A673 (cell line): Measurements from ENCODE around the gene SEPSECS. TPM values are rescaled to one million over a fixed set of nuclear protein-coding genes. Genes with fewer than 3 reads are reported as not detected.

Experiments used
- BruUV-seq: library from RNA; stranded (reverse); fragments of 400-500 nt; replicated peaks from 2 replicates; lab custom pipeline; 2021; lab: Mats Ljungman, UMichigan
- CTCF ChIA-PET: fragments of 300-600 bp; sonication (Branson Sonifier 250); formaldehyde crosslinking; loops from one replicate; lab custom pipeline; 2022; ENCODE audit warnings: antibody characterized with exemption; lab: Charles Lee
- POLR2A ChIA-PET: fragments of 300-600 bp; sonication (Branson Sonifier 250); formaldehyde crosslinking; loops from one replicate; lab custom pipeline; 2022; ENCODE audit warnings: antibody characterized with exemption; ENCODE audit not compliant: low non-redundant PET; lab: Charles Lee
- DNase-seq: peaks from one replicate; pipeline ENCODE4 v3.0.0-alpha.2; 2015; ENCODE audit warnings: low spot score
- H3K27ac ChIP-seq: fragments of 200-600 bp; sonication (generic); 2 replicates; pipeline ENCODE4 v1.5.1; 2016; ENCODE audit warnings: mixed run types, low read depth, mild to moderate bottlenecking, mixed read lengths, antibody characterized with exemption, low read length; ENCODE audit not compliant: poor library complexity, severe bottlenecking
- H3K27me3 ChIP-seq: fragments of 200-600 bp; sonication (generic); replicated peaks from 2 replicates; pipeline ENCODE4 v1.6.1; 2017; ENCODE audit warnings: mixed run types, low read depth, mild to moderate bottlenecking, mixed read lengths, antibody characterized with exemption, low read length; ENCODE audit not compliant: insufficient read depth, poor library complexity
- H3K36me3 ChIP-seq: fragments of 200-600 bp; sonication (generic); 2 replicates; pipeline ENCODE4 v1.6.1; 2016; ENCODE audit warnings: mixed run types, mild to moderate bottlenecking, mixed read lengths, antibody characterized with exemption, low read length; ENCODE audit not compliant: insufficient read depth, poor library complexity, severe bottlenecking
- H3K4me1 ChIP-seq: fragments of 200-600 bp; sonication (generic); 2 replicates; pipeline ENCODE4 v1.6.1; 2017; ENCODE audit warnings: mixed run types, mild to moderate bottlenecking, mixed read lengths, antibody characterized with exemption, low read length; ENCODE audit not compliant: insufficient read depth, poor library complexity, severe bottlenecking
- H3K4me3 ChIP-seq: fragments of 200-600 bp; sonication (generic); 2 replicates; pipeline ENCODE4 v1.5.1; 2016; ENCODE audit warnings: low read depth, mixed run types, mild to moderate bottlenecking, mixed read lengths, low read length; ENCODE audit not compliant: poor library complexity, severe bottlenecking
- H3K9me3 ChIP-seq: fragments of 200-600 bp; sonication (generic); 2 replicates; pipeline ENCODE4 v1.6.1; 2016; ENCODE audit warnings: mixed run types, low read depth, mild to moderate bottlenecking, mixed read lengths, antibody characterized with exemption, low read length; ENCODE audit not compliant: poor library complexity, severe bottlenecking
- EZH2 ChIP-seq: fragments of 200-600 bp; sonication (generic); IDR thresholded peaks from 2 replicates; pipeline ENCODE4 v1.6.1; 2017; ENCODE audit warnings: borderline replicate concordance, low read depth, mild to moderate bottlenecking, mixed read lengths, antibody characterized with exemption, low read length; ENCODE audit not compliant: poor library complexity, severe bottlenecking
- intact Hi-C: fragments of 100-400 bp; cut with micrococcal nuclease; formaldehyde crosslinking; loops from one replicate; pipeline ENCODE4 v1.10.0; 2022; ENCODE audit not compliant: unreplicated experiment
- total RNA-seq: library from RNA; stranded (reverse); gene quantifications from 2 replicates; pipeline ENCODE4 v1.2.3, GENCODE V29; 2021
- TF ChIP-seq, protein P1 (sequence below): fragments of 300-800, 200-600 bp; sonication (generic); conservative IDR thresholded peaks from 2 replicates; pipeline ENCODE4 v1.5.1; 2017; ENCODE audit warnings: low read depth, mild to moderate bottlenecking, antibody characterized with exemption, low read length, moderate library complexity, mixed read lengths

SEPSECS gene
- total RNA-seq, 1 experiment from 2014 or later = 11.6 TPM

DNA sequence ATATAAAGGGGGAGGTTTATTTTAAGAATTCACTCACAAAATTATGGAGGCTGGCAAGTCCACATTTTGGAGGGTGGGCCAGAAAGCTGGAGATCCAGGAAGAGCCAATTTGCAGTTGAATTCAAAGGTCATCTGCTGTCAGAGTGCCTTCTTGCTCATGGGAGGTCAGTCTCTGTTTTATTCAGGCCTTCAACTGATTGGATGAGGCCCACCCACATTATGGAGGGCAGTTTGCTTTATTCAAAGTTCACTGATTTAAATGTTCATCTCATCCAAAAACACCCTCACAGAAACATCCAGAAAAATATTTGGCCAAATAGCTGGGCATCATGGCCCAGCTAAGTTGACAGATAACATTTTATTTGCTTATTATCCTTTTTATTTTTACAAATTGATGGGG lies 59.5 kb downstream of the SEPSECS start:
- POLR2A ChIA-PET = no interaction called here
- CTCF ChIA-PET = no interaction called here

DNA sequence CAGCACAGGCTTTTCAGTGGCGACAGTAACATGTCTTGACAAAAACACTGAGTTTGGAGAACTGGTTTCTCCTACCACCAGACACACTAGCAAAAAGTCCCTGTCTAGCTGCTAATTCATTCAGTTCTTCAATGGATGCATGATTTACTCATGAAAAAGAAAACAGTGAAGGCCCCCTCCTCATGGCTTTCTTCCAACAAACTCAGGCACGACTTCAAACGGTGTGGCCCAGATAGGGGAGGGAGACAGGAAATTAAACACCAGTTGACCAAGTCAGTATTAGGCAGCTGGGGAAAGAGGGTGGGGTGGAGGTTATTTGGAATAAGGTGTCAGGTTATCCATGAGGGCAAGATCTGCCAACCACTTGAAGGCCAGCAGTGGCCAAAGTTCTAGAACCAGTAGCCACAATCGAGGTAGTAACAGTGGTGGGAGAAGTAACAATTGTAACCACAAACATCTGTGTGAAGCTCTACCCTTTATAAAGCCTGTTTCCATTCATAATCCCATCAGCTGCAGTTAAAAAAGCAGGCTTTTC lies 60.2 kb downstream of the SEPSECS start:
- ChIA-PET CTCF (no interaction called here), POLR2A (no interaction called here)
- no peak for DNase-seq
- Histone ChIP-seq H3K4me3 (no peak overlapping the region), H3K9me3 (no peaks in the 10 kb centered on the region), H3K27ac (no peak overlapping the region), H3K36me3 (no peaks in the 10 kb centered on the region), H3K4me1 (no peaks in the 10 kb centered on the region), H3K27me3 (no peaks in the 10 kb centered on the region)
- intact Hi-C loops = no loop called here
- BruUV-seq = no TSS peak
- TF ChIP-seq, protein P1, sequence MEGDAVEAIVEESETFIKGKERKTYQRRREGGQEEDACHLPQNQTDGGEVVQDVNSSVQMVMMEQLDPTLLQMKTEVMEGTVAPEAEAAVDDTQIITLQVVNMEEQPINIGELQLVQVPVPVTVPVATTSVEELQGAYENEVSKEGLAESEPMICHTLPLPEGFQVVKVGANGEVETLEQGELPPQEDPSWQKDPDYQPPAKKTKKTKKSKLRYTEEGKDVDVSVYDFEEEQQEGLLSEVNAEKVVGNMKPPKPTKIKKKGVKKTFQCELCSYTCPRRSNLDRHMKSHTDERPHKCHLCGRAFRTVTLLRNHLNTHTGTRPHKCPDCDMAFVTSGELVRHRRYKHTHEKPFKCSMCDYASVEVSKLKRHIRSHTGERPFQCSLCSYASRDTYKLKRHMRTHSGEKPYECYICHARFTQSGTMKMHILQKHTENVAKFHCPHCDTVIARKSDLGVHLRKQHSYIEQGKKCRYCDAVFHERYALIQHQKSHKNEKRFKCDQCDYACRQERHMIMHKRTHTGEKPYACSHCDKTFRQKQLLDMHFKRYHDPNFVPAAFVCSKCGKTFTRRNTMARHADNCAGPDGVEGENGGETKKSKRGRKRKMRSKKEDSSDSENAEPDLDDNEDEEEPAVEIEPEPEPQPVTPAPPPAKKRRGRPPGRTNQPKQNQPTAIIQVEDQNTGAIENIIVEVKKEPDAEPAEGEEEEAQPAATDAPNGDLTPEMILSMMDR = no peak
- TF ChIP-seq EZH2 = no peak

More for the DNA sequence above, 59.5 kb downstream of the SEPSECS start:
- Histone ChIP-seq H3K4me1 (no peaks in the 10 kb centered on the region), H3K36me3 (no peaks in the 10 kb centered on the region), H3K9me3 (no peaks in the 10 kb centered on the region), H3K4me3 (no peak overlapping the region), H3K27ac (no peak overlapping the region), H3K27me3 (no peaks in the 10 kb centered on the region)
- intact Hi-C loops = no loop called here
- TF ChIP-seq, protein P1 = no peak
- no TSS peak for BruUV-seq
- no peak for DNase-seq

DNA sequence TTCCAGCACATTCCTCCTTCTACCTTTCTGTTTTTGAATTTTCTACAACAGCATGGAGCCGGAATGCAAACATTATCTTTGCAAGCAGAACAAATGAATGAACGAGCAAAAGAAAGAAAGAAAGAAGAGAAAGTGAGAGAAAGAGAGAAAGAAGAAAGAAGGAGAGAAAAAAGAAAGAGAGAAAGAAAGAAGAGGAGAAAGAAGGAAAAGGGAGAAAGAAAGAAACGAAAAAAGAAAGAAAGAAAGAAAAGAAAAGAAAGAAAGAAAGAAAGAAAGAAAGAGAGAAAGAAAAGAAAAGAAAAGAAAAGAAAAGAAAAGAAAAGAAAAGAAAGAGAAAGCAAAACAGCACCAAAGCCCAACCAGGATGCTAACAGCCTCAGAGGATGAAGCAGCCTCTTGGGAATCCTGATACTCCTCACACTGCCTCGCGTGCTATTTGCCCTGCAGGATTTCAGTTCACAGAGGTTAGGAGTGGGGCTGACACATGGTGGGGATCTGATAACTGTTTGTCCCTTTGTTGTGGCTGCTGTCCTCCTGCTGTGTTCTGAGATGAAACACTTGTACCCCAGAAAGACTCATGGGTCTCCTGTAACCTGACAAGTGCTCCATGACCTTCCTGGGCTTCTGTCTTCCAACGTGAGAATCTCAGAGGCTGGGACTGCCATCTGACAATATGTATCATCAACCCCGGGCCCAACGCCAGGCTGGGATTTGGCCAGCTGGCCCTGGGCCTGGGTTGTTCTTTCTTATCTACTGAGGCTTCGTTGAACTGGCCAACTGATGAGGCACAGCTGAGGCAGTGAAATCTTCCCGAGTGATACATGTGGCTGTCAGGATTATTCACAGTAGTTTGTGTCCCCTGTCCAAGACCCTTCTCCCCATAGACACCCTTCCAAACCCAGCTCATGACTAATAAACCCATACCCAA lies 61.0 kb downstream of the SEPSECS start:
- no peak for DNase-seq
- CTCF ChIA-PET = no interaction called here
- H3K36me3 ChIP-seq = no peaks in the 10 kb centered on the region
- no peaks in the 10 kb centered on the region for H3K9me3 ChIP-seq
- no peaks in the 10 kb centered on the region for H3K4me1 ChIP-seq
- no peaks in the 10 kb centered on the region for H3K27me3 ChIP-seq
- TF ChIP-seq, protein P1 = no peak
- no peak for TF ChIP-seq EZH2
- H3K4me3 ChIP-seq = no peak overlapping the region
- POLR2A ChIA-PET = no interaction called here
- intact Hi-C loops = no loop called here
- no peak overlapping the region for H3K27ac ChIP-seq
- BruUV-seq = no TSS peak
